CD14-positive monocyte (primary cell): Measurements from ENCODE around the gene ACD. TPM values are rescaled to one million over a fixed set of nuclear protein-coding genes. Genes with fewer than 3 reads are reported as not detected.

Experiments
- DNase-seq, 3 donors: peaks; one replicate each; pipeline ENCODE4 v3.0.0-alpha.2; 2011 to 2022
- H2AFZ ChIP-seq: 2 replicates; pipeline ENCODE4 v1.6.0; 2012; ENCODE audit warnings: mild to moderate bottlenecking, low read depth, low read length, inconsistent platforms; ENCODE audit not compliant: insufficient read depth, poor library complexity, severe bottlenecking
- H3K27ac ChIP-seq, 2 donors: 1 replicate in 1 of 2; 2 replicates in 1 of 2; pipeline ENCODE4 v1.5.1; 2012 to 2013; ENCODE audit warnings: low read length in 2 of 2, control low read depth in 1 of 2, inconsistent platforms in 1 of 2, low read depth in 1 of 2, mild to moderate bottlenecking in 1 of 2
- H3K27me3 ChIP-seq, 2 donors: one replicate each; pipeline versions ENCODE4 v1.6.0 to v1.6.1; 2011 to 2013; ENCODE audit warnings: low read length in 2 of 2; ENCODE audit not compliant: control insufficient read depth in 2 of 2, insufficient read depth in 2 of 2
- H3K36me3 ChIP-seq, 2 donors: replicated peaks in 1 of 2; 1 replicate in 1 of 2; 2 replicates in 1 of 2; pipeline versions ENCODE4 v1.5.1 to v1.6.1; 2012 to 2013; ENCODE audit warnings: low read length in 2 of 2, control low read depth in 1 of 2, inconsistent platforms in 1 of 2, mild to moderate bottlenecking in 1 of 2; ENCODE audit not compliant: insufficient read depth in 2 of 2, control insufficient read depth in 1 of 2
- H3K4me1 ChIP-seq, 2 donors: 1 replicate in 1 of 2; 2 replicates in 1 of 2; pipeline versions ENCODE4 v1.5.1 to v1.6.1; 2012 to 2013; ENCODE audit warnings: low read length in 2 of 2, control low read depth in 1 of 2, inconsistent platforms in 1 of 2, mild to moderate bottlenecking in 1 of 2, moderate library complexity in 1 of 2; ENCODE audit not compliant: insufficient read depth in 2 of 2, control insufficient read depth in 1 of 2
- H3K4me2 ChIP-seq: replicated peaks from 2 replicates; pipeline ENCODE3; 2012; ENCODE audit warnings: low read length, moderate library complexity, mild to moderate bottlenecking; ENCODE audit not compliant: poor library complexity, severe bottlenecking; ENCODE audit errors: extremely low read depth
- H3K4me3 ChIP-seq, 3 experiments: fragments of 200-600 bp in 1 of 3; sonication (generic) in 1 of 3; replicated peaks in 1 of 3; 1 replicate in 2 of 3; 2 replicates in 1 of 3; pipeline ENCODE4 v1.5.1; 2011 to 2013; ENCODE audit warnings: low read length in 3 of 3, mild to moderate bottlenecking in 3 of 3, control low read depth in 2 of 3, low read depth in 2 of 3, inconsistent platforms in 1 of 3, moderate library complexity in 1 of 3
- H3K79me2 ChIP-seq: 2 replicates; pipeline ENCODE4 v1.6.0; 2012; ENCODE audit warnings: mild to moderate bottlenecking, control low read depth, inconsistent platforms, low read length, moderate library complexity; ENCODE audit not compliant: insufficient read depth
- H3K9ac ChIP-seq: 2 replicates; pipeline ENCODE4 v1.6.0; 2017; ENCODE audit warnings: low read length, mild to moderate bottlenecking; ENCODE audit not compliant: insufficient read depth, poor library complexity, severe bottlenecking
- H3K9me3 ChIP-seq, 2 donors: replicated peaks in 1 of 2; 1 replicate in 1 of 2; 2 replicates in 1 of 2; pipeline versions ENCODE4 v1.5.1 to v1.6.1; 2012 to 2013; ENCODE audit warnings: low read length in 2 of 2, control low read depth in 1 of 2; ENCODE audit not compliant: control insufficient read depth in 1 of 2, insufficient read depth in 1 of 2
- H4K20me1 ChIP-seq: 2 replicates; pipeline ENCODE4 v1.6.0; 2012; ENCODE audit warnings: mild to moderate bottlenecking, low read length, control low read depth, moderate library complexity; ENCODE audit not compliant: insufficient read depth
- H3K27ac Mint-ChIP-seq, 7 donors: one replicate each; pipeline ENCODE4 v1.8.0; 2020; ENCODE audit warnings: mild to moderate bottlenecking in 7 of 7, mixed read lengths in 7 of 7, moderate library complexity in 6 of 7, inconsistent platforms in 2 of 7
- H3K27me3 Mint-ChIP-seq, 3 donors: one replicate each; pipeline ENCODE4 v1.8.0; 2021 to 2022; ENCODE audit warnings: low read depth in 3 of 3, mild to moderate bottlenecking in 3 of 3, mixed read lengths in 3 of 3, moderate library complexity in 3 of 3, inconsistent platforms in 1 of 3
- H3K36me3 Mint-ChIP-seq, 2 donors: one replicate each; pipeline ENCODE4 v1.8.0; 2020; ENCODE audit warnings: mixed read lengths in 2 of 2, inconsistent platforms in 1 of 2, mild to moderate bottlenecking in 1 of 2
- H3K4me1 Mint-ChIP-seq: one replicate; pipeline ENCODE4 v1.8.0; 2020; ENCODE audit warnings: mild to moderate bottlenecking, mixed read lengths
- H3K4me3 Mint-ChIP-seq, 2 donors: one replicate each; pipeline ENCODE4 v1.8.0; 2020; ENCODE audit warnings: mild to moderate bottlenecking in 2 of 2, mixed read lengths in 2 of 2, moderate library complexity in 1 of 2
- H3K9me3 Mint-ChIP-seq, 7 donors: one replicate each; pipeline ENCODE4 v1.8.0; 2020 to 2022; ENCODE audit warnings: mixed read lengths in 7 of 7, mild to moderate bottlenecking in 6 of 7, moderate library complexity in 6 of 7, inconsistent platforms in 2 of 7
- WGBS: methylation state at CpG from one replicate; pipeline ENCODE4 v1.1.5; 2013; ENCODE audit warnings: missing lambda C conversion rate; ENCODE audit not compliant: insufficient coverage; 5-methylcytosine and 5-hydroxymethylcytosine counted together
- intact Hi-C, 2 donors: fragments of 100-400 bp; cut with micrococcal nuclease; formaldehyde crosslinking; loops; one replicate each; pipeline versions ENCODE4 v1.15.0 to v1.15.1; 2023
- polyA plus RNA-seq, 3 donors: library from polyadenylated mRNA; depleted of rRNA in 1 of 3; unstranded in 2 of 3; stranded (reverse) in 1 of 3; fragments of 300-500 nt in 2 of 3; fragments of >200 nt in 1 of 3; fragmentation: Illumina TruSeq in 2 of 3; gene quantifications; 1 replicate in 2 of 3; 2 replicates in 1 of 3; pipeline ENCODE4 v1.2.3, GENCODE V29; 2012 to 2021
- TF ChIP-seq, protein P1 (sequence below): fragments of 200-600 bp; IDR thresholded peaks from one replicate; pipeline ENCODE4 v1.8.0; 2022; ENCODE audit warnings: antibody characterized with exemption, mild to moderate bottlenecking

ACD gene
- polyA plus RNA-seq, 3 donors: 11.8 to 26.0 (median 14.9) TPM

DNA sequence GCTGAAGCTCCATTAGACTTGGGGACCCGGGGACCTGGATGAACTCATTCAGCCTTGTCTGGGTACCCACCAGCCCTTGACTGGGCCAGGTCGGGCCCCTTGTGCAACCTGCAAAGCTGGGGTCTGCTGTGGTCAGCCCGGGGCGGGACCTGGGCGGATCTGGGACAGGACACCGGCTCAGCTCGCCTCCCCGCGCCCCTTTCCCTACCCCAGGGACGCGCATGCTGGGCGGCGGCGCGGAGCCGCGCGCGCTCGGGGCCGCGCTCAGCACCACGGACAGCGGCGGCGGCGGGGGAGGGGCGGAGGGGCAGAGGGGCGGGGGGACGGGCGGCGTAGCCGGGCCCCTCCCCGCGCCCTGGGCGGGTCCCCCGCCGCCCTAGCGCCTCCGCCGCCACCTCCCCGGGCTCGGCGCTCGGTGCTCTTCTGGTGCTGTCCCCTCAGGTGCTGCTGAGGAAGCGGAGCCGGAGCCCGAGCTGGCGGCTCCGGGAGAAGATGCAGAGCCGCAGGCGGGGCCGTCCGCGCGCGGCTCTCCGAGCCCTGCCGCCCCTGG is 7.4 kb downstream of the ACD start:
- no peaks in the 10 kb centered on the region for H3K4me1 Mint-ChIP-seq

DNA sequence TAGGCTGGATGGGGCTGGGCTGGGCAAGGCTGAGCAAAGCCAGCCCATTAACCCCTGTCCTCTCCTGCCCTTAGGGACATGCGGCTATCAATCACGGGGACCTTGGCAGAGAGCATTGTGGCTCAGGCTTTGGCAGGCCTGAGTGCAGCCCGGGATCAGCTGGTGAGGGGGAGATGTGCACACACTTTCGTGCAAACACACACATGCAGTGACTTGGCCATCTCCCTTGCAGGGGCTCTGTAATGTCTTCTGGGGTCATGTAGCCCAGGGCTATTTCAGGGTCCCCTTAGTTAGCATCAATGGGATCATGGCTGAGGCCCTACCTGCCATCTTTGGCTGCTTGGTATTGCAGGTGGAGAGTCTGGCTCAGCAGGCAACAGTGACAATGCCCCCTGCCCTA is 8.2 kb downstream of the ACD start:
- Histone ChIP-seq H2AFZ (no peak overlapping the region), H3K4me3 (no peak overlapping the region), H3K27me3 (no peaks in the 10 kb centered on the region), H3K4me2 (no peak overlapping the region), H4K20me1 (no peaks in the 10 kb centered on the region), H3K9ac (no peak overlapping the region), H3K27ac (no peak overlapping the region), H3K9me3 (no peaks in the 10 kb centered on the region), H3K36me3 (peaks cover 0 to 2% of the 10 kb centered on the region in 2 donors), H3K79me2 (no peaks in the 10 kb centered on the region), H3K4me1 (no peaks in the 10 kb centered on the region)
- no peak overlapping the region for H3K27ac Mint-ChIP-seq
- H3K4me3 Mint-ChIP-seq: peak overlapping the region in 1 of 2 donors; percentile 47
- TF ChIP-seq, protein P1, sequence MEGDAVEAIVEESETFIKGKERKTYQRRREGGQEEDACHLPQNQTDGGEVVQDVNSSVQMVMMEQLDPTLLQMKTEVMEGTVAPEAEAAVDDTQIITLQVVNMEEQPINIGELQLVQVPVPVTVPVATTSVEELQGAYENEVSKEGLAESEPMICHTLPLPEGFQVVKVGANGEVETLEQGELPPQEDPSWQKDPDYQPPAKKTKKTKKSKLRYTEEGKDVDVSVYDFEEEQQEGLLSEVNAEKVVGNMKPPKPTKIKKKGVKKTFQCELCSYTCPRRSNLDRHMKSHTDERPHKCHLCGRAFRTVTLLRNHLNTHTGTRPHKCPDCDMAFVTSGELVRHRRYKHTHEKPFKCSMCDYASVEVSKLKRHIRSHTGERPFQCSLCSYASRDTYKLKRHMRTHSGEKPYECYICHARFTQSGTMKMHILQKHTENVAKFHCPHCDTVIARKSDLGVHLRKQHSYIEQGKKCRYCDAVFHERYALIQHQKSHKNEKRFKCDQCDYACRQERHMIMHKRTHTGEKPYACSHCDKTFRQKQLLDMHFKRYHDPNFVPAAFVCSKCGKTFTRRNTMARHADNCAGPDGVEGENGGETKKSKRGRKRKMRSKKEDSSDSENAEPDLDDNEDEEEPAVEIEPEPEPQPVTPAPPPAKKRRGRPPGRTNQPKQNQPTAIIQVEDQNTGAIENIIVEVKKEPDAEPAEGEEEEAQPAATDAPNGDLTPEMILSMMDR: no peak
- peaks cover 2 to 5% (median 5%) of the 10 kb centered on the region in 3 donors for H3K27me3 Mint-ChIP-seq
- intact Hi-C loops: no loop called here
- H3K4me1 Mint-ChIP-seq: no peaks in the 10 kb centered on the region
- no CpG with 5 or more reads among the region's 4 CpGs for WGBS
- H3K9me3 Mint-ChIP-seq: peaks cover 0 to 1% (median 0%) of the 10 kb centered on the region in 7 donors
- peaks cover 0 to 2% of the 10 kb centered on the region in 2 donors for H3K36me3 Mint-ChIP-seq
- no peak for DNase-seq

More for the DNA sequence above, 7.4 kb downstream of the ACD start:
- Mint-ChIP-seq H3K4me3 (no peak overlapping the region), H3K27me3 (peaks cover 2 to 6% (median 5%) of the 10 kb centered on the region in 3 donors), H3K9me3 (peaks cover 0 to 1% (median 0%) of the 10 kb centered on the region in 7 donors), H3K27ac (no peak overlapping the region), H3K36me3 (peaks cover 3 to 10% of the 10 kb centered on the region in 2 donors)
- Histone ChIP-seq H3K9ac (no peak overlapping the region), H3K4me1 (no peaks in the 10 kb centered on the region), H3K27me3 (no peaks in the 10 kb centered on the region), H3K27ac (no peak overlapping the region), H2AFZ (no peak overlapping the region), H3K4me2 (no peak overlapping the region), H3K9me3 (no peaks in the 10 kb centered on the region), H3K4me3 (no peak overlapping the region), H3K79me2 (no peaks in the 10 kb centered on the region), H3K36me3 (peaks cover 0 to 2% of the 10 kb centered on the region in 2 donors), H4K20me1 (no peaks in the 10 kb centered on the region)
- intact Hi-C loops: no loop called here
- peak in 1 of 3 donors; percentile 3 for DNase-seq
- 64% methylated on average over 36 of the region's 59 CpGs for WGBS
- TF ChIP-seq, protein P1: no peak
